Osteoblast (primary cell): ENCODE data around the gene BTNL3. TPM values are rescaled to one million over a fixed set of nuclear protein-coding genes. Genes with fewer than 3 reads are reported as not detected.

Experiments used
- DNase-seq: peaks from one replicate; pipeline ENCODE4 v3.0.0; 2011; ENCODE audit warnings: low spot score, mixed read lengths; ENCODE audit not compliant: insufficient read length; ENCODE audit errors: missing footprints
- H2AFZ ChIP-seq: 2 replicates; pipeline ENCODE4 v1.6.0; 2011; ENCODE audit warnings: mild to moderate bottlenecking, low read length
- H3K27ac ChIP-seq: 2 replicates; pipeline ENCODE4 v1.5.1; 2011; ENCODE audit warnings: mild to moderate bottlenecking, low read depth, low read length, moderate library complexity
- H3K27me3 ChIP-seq: 2 replicates; pipeline ENCODE4 v1.6.0; 2012; ENCODE audit warnings: mild to moderate bottlenecking, control low read depth, inconsistent platforms, low read length, moderate library complexity; ENCODE audit not compliant: insufficient read depth
- H3K36me3 ChIP-seq: 2 replicates; pipeline ENCODE4 v1.5.1; 2011; ENCODE audit warnings: mild to moderate bottlenecking, low read length, control low read depth, moderate library complexity; ENCODE audit not compliant: insufficient read depth
- H3K4me1 ChIP-seq: 2 replicates; pipeline ENCODE4 v1.5.1; 2011; ENCODE audit warnings: mild to moderate bottlenecking, low read length, control low read depth, moderate library complexity; ENCODE audit not compliant: insufficient read depth
- H3K4me2 ChIP-seq: 2 replicates; pipeline ENCODE4 v1.6.0; 2011; ENCODE audit warnings: mild to moderate bottlenecking, low read length; ENCODE audit not compliant: insufficient read depth
- H3K4me3 ChIP-seq: fragments of 200-600 bp; sonication (generic); 3 replicates; pipeline ENCODE4 v1.5.1; 2012; ENCODE audit warnings: mild to moderate bottlenecking, low read length, inconsistent platforms; ENCODE audit not compliant: insufficient read depth
- H3K79me2 ChIP-seq: 2 replicates; pipeline ENCODE4 v1.6.0; 2012; ENCODE audit warnings: mild to moderate bottlenecking, low read length, control low read depth, inconsistent platforms; ENCODE audit not compliant: insufficient read depth
- H3K9me3 ChIP-seq: 2 replicates; pipeline ENCODE4 v1.5.1; 2011; ENCODE audit warnings: low read depth, low read length, control low read depth
- H4K20me1 ChIP-seq: 2 replicates; pipeline ENCODE4 v1.6.0; 2012; ENCODE audit warnings: mild to moderate bottlenecking, low read length, control low read depth; ENCODE audit not compliant: insufficient read depth
- total RNA-seq: library from RNA; depleted of rRNA; stranded (reverse); fragments of >200 nt; gene quantifications from 2 replicates; pipeline ENCODE4 v1.2.3, GENCODE V29; 2012
- TF ChIP-seq, protein P1 (sequence below): IDR thresholded peaks from 2 replicates; pipeline ENCODE4 v1.5.1; 2011; ENCODE audit warnings: mild to moderate bottlenecking, low read depth, low read length, moderate library complexity; ENCODE audit errors: extremely low read depth

Gene BTNL3
- total RNA-seq, 1 donor: not detected

DNA sequence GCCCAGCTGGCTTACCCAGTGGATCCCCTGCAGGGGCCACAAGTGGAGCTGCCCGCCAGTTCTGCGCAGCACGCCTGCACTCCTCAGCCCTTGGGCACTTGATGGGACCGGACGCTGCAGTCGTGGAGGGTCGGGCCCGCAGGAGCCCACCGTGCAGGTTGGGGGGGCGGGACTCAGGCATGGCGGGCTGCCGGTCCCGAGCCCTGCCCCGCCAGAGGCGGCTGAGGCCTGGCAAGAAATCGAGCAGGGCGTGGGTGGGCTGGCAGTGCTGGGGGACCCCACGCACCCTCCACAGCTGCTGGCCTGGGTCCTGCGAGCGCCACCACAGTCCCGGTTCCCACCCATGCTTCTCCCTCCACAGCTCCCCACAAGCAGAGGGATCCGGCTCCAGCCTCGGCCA lies 19.2 kb upstream of the BTNL3 start:
- Histone ChIP-seq H3K9me3 (no peaks in the 10 kb centered on the region), H4K20me1 (no peaks in the 10 kb centered on the region)
- DNase-seq: no peak

DNA sequence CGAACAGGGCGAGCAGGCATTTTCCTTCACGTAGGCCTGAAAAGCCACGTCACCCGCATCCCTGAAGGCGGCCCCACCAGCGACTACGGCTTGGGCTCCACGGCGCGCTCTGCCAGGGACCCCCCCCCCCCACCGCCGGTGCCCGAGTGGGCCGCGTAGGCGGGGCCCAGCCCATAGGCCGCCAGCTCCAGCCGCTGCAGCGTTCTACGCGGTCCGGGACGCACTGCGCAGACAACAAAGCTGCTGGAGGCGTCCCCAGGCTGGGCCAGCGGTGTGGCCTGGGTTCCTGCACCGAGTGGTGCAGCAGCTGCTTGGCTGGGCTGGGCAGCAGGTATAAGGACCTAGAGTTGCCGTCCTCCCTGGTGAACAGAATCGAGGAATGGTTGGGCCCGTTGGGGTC lies 18.3 kb upstream of the BTNL3 start:
- H3K36me3 ChIP-seq: no peaks in the 10 kb centered on the region
- no peaks in the 10 kb centered on the region for H3K27me3 ChIP-seq
- H4K20me1 ChIP-seq: no peaks in the 10 kb centered on the region
- no peaks in the 10 kb centered on the region for H3K9me3 ChIP-seq
- H3K27ac ChIP-seq: no peak overlapping the region
- no peaks in the 10 kb centered on the region for H3K4me1 ChIP-seq
- peak; percentile 23 for DNase-seq
- H3K79me2 ChIP-seq: no peaks in the 10 kb centered on the region
- no peak overlapping the region for H3K4me2 ChIP-seq
- no peak overlapping the region for H2AFZ ChIP-seq
- H3K4me3 ChIP-seq: no peak overlapping the region
- TF ChIP-seq, protein P1, sequence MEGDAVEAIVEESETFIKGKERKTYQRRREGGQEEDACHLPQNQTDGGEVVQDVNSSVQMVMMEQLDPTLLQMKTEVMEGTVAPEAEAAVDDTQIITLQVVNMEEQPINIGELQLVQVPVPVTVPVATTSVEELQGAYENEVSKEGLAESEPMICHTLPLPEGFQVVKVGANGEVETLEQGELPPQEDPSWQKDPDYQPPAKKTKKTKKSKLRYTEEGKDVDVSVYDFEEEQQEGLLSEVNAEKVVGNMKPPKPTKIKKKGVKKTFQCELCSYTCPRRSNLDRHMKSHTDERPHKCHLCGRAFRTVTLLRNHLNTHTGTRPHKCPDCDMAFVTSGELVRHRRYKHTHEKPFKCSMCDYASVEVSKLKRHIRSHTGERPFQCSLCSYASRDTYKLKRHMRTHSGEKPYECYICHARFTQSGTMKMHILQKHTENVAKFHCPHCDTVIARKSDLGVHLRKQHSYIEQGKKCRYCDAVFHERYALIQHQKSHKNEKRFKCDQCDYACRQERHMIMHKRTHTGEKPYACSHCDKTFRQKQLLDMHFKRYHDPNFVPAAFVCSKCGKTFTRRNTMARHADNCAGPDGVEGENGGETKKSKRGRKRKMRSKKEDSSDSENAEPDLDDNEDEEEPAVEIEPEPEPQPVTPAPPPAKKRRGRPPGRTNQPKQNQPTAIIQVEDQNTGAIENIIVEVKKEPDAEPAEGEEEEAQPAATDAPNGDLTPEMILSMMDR: no peak

More for the DNA sequence above, 19.2 kb upstream of the BTNL3 start:
- H3K79me2 ChIP-seq: no peaks in the 10 kb centered on the region
- no peak overlapping the region for H3K4me3 ChIP-seq
- H3K36me3 ChIP-seq: no peaks in the 10 kb centered on the region
- no peaks in the 10 kb centered on the region for H3K27me3 ChIP-seq
- TF ChIP-seq, protein P1: no peak
- H3K27ac ChIP-seq: no peak overlapping the region
- H3K4me1 ChIP-seq: no peaks in the 10 kb centered on the region
- H3K4me2 ChIP-seq: no peak overlapping the region
- no peak overlapping the region for H2AFZ ChIP-seq

DNA sequence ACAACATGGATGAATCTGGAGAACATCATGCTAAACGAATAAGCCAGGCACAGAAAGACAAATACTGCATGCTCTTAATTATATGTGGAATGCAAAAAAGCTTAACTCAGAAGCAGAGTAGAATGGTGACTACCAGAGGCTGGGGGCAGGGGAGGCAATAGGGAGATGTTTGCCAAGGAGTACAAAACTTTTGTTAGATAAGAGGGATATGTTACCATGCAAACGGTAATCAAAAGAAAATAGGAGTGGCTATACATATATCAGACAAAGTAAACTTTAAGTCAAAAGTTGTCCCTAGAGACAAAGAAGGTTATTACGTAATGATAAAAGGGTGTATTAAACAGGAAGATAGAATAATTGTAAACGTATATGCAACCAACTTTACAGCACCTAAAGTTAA lies 17.8 kb upstream of the BTNL3 start:
- TF ChIP-seq, protein P1: no peak

DNA sequence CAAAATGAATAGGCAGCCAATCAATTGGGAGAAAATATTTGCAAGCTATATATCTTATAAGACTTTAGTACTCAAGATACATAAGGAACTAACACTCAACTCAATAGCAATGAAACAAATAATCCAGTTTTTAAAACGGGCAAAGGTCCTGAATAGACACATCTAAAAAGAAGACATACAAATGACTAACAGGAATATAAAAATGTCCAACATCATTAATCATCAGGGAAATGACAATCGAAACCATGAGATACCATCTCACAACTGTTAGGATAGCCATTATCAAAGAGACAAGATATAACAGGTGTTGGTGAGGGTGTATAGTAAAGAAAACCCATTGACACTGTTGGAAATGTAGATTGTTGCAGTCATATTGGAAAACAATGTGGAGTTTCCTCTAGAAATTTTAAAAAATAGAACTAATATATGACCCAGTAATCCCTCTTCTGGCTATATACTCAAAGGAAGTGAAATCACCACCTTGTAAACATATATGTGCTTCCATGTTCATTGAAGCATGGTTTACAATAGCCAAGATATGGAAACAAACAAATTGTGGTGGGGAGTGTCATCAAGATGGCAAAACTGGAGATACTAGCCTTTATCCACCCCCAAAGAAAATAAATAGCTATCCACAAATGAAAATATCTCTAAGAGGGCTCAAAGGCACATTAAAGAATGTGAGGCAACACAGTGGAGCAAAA lies 13.9 kb upstream of the BTNL3 start:
- no peak overlapping the region for H2AFZ ChIP-seq
- no peaks in the 10 kb centered on the region for H3K9me3 ChIP-seq
- H3K27ac ChIP-seq: no peak overlapping the region
- no peaks in the 10 kb centered on the region for H4K20me1 ChIP-seq
- DNase-seq: no peak
- H3K79me2 ChIP-seq: no peaks in the 10 kb centered on the region
- H3K27me3 ChIP-seq: no peaks in the 10 kb centered on the region
- H3K4me3 ChIP-seq: no peak overlapping the region
- no peak overlapping the region for H3K4me2 ChIP-seq
- TF ChIP-seq, protein P1: no peak
- H3K4me1 ChIP-seq: no peaks in the 10 kb centered on the region
- H3K36me3 ChIP-seq: no peaks in the 10 kb centered on the region

More for the DNA sequence above, 17.8 kb upstream of the BTNL3 start:
- no peaks in the 10 kb centered on the region for H3K4me1 ChIP-seq
- no peak overlapping the region for H2AFZ ChIP-seq
- H4K20me1 ChIP-seq: no peaks in the 10 kb centered on the region
- DNase-seq: no peak
- H3K36me3 ChIP-seq: no peaks in the 10 kb centered on the region
- H3K4me3 ChIP-seq: no peak overlapping the region
- no peaks in the 10 kb centered on the region for H3K9me3 ChIP-seq
- no peak overlapping the region for H3K27ac ChIP-seq
- no peaks in the 10 kb centered on the region for H3K79me2 ChIP-seq
- no peak overlapping the region for H3K4me2 ChIP-seq
- no peaks in the 10 kb centered on the region for H3K27me3 ChIP-seq
